GM21447 (cell line): ENCODE measurements around the gene EID2.

Source experiments
- ATAC-seq: cut with Tn5 transposase; IDR thresholded peaks from one replicate; pipeline ENCODE4 v1.9.1; 2021; ENCODE audit not compliant: unreplicated experiment

EID2 gene

GRCh38 chr19:39539518-39540332 lies at the start of gene EID2:
EID2 (minus strand) TSS chr19:39540161; CDS start chr19:39540079, 82 bp downstream.
- ATAC-seq = peak; percentile 78

DNA sequence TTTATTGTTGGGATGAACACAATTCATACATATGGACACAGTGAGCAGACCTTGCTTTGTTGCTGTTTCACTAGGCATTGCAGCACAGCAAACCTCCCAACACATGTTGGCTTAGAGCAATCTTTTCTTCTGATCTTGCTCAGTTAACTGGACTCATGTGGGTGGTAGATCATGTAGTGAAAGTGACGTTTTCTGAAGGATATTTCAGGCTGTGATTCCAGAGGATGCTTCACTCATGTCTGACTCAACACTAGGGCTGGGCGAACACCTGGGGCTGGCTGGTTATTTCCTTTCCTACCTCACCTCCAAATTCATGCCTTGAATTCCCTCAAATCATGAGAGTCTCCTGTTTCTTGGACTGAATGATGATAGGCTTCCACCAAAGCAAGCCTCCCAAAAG lies 48.1 kb upstream of the EID2 start:
- ATAC-seq = no peak

- ATAC-seq = no peak
Observed at GRCh38 chr19:39587496-39587895, 47.5 kb upstream of the EID2 start.

GRCh38 chr19:39582891-39583625 lies 43.1 kb upstream of the EID2 start:
- no peak for ATAC-seq

DNA sequence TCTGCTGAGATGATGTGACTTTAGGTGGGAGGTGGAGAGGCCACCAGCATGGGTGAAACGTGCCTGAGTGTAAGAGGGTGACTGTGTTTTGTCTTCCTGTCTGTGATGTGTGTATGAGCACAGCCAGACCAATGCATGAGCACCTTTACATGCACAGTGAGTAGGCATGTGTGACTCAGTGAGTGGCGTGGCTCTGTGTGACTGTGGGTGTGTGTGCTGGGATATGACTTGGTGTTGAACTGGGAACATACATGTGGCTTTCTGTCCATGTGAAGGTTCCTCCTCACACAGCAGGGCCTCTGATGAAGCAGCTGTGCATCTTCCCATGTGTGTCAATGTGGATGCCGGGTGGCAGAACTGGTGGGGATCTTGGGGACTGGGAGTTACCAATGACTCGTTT lies 42.5 kb upstream of the EID2 start:
- no peak for ATAC-seq

DNA sequence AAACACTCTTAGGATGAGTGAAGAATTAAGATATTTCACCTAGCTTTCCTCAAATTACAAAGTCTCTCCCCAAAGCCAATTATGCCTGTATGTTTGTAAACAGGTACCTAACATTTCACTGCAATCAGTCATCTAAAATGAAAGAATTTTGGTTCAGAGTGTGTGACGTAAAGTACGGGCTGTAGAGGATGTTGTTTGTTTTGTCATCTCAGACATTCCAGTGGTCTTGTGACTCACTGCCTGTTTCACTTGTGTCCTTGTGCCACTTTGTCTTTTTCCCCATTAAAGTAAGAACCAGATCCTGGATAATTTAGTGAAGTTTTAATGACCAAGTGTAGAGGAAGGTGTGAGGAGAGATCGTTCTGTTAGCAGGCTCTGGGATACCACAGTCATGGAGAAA lies 28.6 kb upstream of the EID2 start:
- no peak for ATAC-seq

DNA sequence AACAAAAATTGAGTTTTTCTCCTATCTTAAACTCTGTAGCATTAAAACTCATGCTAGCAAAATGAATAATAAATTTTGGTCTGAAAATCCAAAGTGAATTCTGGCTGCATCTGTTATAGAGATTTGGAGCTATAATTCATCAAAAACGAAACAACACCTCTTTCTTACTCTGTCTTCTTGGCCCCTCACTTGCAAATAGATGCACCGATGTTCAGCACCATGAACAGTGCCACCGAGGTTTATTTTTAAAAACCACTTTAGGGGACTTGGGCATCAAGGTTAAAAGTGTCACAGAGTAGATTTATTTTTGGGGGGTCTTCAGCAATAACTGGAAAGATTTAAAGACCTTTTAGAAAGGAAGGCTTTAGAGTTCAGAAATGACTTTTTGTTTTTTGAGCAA lies 26.1 kb upstream of the EID2 start:
- ATAC-seq = no peak

DNA sequence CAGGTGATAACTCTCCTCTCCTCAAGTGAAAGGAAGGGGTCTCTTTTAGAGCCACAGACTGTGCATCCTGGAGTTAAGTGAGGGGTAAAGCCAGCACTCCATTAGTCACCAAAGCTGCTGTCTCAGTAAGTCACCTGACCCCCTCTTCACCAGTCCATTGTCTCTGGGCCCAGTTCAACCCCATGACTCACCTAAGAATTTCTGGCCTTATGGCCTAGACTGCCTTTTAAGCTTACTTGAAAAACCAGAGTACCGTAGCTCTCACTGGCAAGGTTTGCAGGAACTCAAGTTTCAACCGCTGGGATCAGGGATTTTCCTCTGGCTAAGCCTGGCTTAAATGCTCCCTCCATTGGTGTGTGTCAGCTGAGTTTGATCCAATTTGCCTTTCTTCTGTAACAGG lies 23.4 kb upstream of the EID2 start:
- no peak for ATAC-seq

- no peak for ATAC-seq
Observed at GRCh38 chr19:39558624-39559117, 18.7 kb upstream of the EID2 start.

DNA sequence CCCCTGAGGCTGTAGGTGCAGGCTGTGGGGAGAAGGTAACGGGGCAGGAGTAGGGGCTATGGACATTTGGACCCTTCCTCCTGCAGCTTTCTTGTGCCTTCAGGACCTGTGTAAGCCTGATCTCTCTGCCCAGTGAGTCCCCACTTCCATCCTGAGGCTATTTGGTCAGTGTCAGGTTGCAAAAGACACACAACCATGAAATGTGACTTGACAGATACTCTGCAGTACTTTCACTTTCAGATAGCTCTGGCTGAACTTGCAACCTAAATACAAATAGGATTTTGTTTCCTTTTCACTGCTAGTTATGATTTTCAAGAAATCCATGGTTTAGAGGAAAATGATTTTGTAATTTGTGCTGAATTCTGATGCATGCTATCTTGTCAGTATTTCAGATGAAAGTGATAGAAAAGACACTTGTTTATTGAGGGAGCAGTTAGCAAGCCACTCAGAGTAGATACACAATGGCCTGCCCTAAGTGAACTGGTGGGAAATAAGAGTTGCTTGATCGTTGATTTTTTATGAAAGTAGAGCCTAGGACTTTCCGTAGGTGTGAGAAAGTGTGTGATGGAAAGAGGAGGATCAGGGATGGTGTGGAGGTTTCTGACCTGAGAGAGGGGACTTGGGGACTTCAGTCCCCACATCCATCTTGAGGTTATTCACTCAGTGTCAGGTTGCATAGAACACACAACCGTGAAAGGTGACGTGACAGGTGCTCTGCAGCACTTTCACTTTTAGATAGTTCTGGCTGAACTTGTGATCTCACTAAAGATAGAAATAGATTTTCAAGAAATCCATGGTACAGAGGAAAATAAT lies 18.1 kb upstream of the EID2 start:
- no peak for ATAC-seq

GRCh38 chr19:39555883-39556282 lies 15.9 kb upstream of the EID2 start:
- ATAC-seq = no peak

DNA sequence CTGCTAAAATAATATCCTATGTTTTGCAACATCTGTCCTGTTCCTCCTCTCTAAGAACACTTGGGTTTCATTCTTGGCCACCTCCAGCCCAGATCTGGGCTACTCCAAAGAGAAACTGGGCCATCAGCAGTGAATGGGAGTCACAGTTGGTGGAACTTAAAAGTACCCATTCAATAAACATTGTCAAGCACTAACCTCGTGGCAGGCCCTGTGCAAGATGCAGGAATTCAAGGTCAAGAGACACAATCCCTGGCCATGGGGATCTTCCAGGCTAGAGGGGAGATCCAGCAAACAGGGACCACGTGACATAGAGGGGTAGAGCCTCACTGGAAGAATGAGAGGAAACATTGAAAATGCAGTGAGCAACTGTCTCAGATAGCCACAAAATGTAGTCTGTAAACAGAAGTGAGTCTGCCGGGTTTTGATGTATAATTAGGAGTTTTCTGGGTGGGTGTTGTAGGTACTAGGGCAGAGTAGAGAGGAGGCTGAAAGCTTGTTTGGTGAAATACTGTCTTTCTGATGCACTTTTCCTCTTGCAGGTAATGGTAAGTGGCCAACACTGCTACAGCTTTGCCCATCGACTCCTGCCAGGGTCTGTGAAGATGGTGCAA lies 14.8 kb upstream of the EID2 start:
- ATAC-seq = no peak

DNA sequence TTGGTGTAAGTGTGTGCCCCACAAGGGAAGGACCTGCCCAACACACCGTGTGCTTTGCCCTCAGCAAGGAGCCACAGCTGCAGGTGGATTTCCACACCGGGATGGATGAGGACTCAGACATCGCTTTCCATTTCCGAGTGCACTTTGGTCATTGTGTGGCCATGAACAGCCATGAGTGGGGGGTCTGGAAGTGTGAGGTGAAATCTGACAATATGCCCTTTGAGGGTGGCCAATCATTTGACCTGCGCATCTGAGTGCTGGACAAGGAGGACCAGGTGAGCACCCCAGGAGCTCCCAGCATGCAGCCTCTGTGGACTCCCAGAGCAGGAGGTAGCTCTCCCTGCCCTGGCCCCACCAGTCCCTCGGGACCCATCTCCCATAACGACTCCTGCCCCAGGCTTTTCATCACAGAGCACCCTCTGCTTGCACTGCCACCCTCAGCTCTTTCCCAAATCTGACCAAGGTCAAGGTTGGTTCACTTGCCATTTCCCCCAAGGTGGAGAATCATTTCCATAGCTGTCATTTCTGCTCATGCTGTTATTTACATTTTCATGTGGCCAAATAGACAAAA lies 13.2 kb upstream of the EID2 start:
- no peak for ATAC-seq

DNA sequence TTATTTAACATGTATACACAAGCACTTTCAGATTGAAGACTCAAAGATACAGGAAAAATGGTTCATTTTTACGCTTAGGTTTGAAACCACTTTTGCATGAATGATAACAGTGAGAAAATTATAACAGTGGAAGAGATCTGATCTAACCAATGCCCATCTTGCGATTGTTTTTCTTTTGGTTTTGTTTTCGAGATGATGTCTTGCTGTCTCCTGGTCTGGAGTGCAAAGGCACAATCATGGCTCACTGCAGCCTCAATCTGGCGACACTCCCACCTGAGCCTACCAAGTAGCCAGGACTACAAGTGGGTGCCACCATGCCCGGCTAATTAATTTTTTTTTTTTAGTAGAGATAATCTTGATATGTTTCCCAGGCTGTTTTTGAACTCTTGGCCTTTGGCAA lies 10.2 kb upstream of the EID2 start:
- no peak for ATAC-seq

DNA sequence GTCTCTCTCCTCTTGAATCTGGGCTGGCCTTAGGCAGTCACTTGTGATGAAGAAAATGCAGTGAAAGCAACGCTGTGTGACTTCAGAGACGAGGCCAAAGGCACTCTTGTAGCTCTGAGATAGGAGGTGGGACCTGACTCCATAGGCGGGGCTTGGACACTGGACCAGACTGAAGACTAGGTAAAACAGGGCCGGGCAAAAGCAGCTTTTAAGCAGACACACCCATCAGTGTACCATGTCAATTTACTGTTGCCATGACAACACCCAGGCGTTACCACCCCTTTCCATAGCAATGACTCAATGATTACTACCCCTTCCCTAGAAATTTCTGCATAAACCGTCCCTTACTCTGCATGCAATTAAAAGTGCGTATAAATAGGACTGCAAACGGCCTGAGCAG lies 6.6 kb upstream of the EID2 start:
- no peak for ATAC-seq

DNA sequence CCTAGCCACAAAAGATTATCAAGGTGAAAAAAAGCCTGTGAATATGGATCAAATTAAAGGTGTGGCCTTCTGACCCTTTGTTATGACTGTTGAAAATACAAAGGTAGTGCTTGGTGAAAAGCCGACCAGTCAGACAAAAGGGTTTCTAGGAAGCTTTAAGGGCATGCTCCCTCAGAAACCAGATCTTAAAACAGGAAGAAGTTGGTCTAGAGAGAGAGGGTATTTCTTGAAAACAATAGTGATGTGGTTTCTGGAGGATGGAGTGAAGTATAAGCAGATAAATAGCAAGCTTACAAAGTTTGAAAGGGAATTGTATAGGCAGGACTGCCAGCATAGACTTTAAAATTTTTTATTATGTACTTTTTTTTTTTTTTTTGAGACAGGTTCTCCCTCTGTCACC lies 5.0 kb upstream of the EID2 start:
- ATAC-seq = no peak

GRCh38 chr19:39544226-39544903 lies 4.4 kb upstream of the EID2 start:
- no peak for ATAC-seq

- no peak for ATAC-seq
Observed at GRCh38 chr19:39543477-39543857, 3.5 kb upstream of the EID2 start.

DNA sequence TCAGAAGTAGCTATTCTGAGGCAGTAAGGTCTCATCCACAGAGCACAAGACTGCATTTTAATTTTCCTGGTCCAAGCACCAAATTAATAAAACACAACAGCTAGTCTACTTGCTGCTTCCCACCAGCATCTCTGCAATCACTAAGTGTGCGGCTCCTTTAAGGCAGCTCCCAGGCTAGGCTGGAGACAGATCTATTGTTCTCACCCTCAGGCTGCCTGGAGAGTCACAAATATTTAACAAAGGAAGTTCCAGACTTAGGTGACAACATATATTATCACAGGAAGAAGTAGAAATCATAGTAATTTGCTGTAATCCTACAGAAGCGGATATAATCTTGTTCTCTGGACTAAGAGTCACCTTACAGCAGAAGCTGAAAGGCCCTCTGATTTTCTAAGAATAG lies 2.2 kb upstream of the EID2 start:
- ATAC-seq = no peak

DNA sequence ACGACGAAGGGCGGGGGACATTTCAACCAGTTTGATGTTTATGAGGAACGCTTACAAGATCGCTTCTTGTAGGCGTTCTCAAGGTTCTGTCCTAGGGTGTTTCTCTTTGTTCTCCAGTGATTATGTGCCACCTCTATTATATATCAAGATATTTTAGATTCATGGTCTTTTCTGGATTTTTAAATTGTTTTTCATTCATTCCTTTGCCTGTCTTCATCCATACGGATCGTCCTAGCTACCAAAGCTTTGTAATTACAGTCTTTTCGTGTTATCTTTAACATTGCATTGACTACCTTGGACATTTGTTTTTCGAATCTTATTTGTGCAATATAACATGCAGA lies 342 bp upstream of the EID2 start:
- ATAC-seq = no peak
